Measurements from ENCODE around the gene TTYH3. TPM values are rescaled to one million over a fixed set of nuclear protein-coding genes. Genes with fewer than 3 reads are reported as not detected.
A peak's percentile ranks its signal among the peaks of the same experiment; 100 is the strongest.

The TTYH3 gene
- total and polyA plus RNA-seq, 9 of the 15 experiments (the other 6 are each of a cell fraction or from before 2014, with no cell fraction given) = 0.01 to 5.5 (median 1.1) TPM

- no peak for TF ChIP-seq FOXP4 (CRISPR knock-in tag; IDR thresholded peaks at IDR 0.05; ENCODE audit: borderline replicate concordance)
- no peak for TF ChIP-seq ETV6 (IDR thresholded peaks at IDR 0.05; ENCODE audit: borderline replicate concordance in 1 of 2, low read depth in 2 of 2, low read length in 1 of 2)
- TF ChIP-seq ETV6 (CRISPR knock-in tag; IDR thresholded peaks at IDR 0.05; ENCODE audit: borderline replicate concordance) = no peak
- no peak for TF ChIP-seq SREBF2 (CRISPR knock-in tag; IDR thresholded peaks at IDR 0.05)
- TF ChIP-seq HDAC2 (IDR thresholded peaks at IDR 0.05) = no peak
- TF ChIP-seq ZFP36 (IDR thresholded peaks at IDR 0.05; ENCODE audit: low read depth, low read length, partially characterized antibody) = peak; percentile 21
- no peak for TF ChIP-seq MTF1 (CRISPR knock-in tag; IDR thresholded peaks at IDR 0.05; ENCODE audit: borderline replicate concordance)
- no peak for TF ChIP-seq RNF219 (CRISPR knock-in tag; IDR thresholded peaks at IDR 0.05)
- TF ChIP-seq CLOCK (CRISPR knock-in tag; IDR thresholded peaks at IDR 0.05; ENCODE audit: borderline replicate concordance) = no peak
- no peak for TF ChIP-seq ZNF324 (CRISPR knock-in tag; IDR thresholded peaks at IDR 0.05)
- no peak for TF ChIP-seq ZNF77 (CRISPR knock-in tag; IDR thresholded peaks at IDR 0.05)
- peak; percentile 65 to 84 for TF ChIP-seq RAD21 (CRISPR knock-in tag; conservative IDR thresholded peaks at IDR 0.05 in 1 of 2, IDR thresholded peaks at IDR 0.05 in 1 of 2)
- no peak for TF ChIP-seq EGR1 (conservative IDR thresholded peaks at IDR 0.05)
- 0 out of 2 replicates have a peak, but pooled peaks have one; percentile 12 for TF ChIP-seq CBFB (CRISPR knock-in tag; IDR thresholded peaks at IDR 0.05)
- TF ChIP-seq ZNF507 (tag; conservative IDR thresholded peaks at IDR 0.05) = no peak
- no peak for TF ChIP-seq MBD1 (CRISPR knock-in tag; IDR thresholded peaks at IDR 0.05)
- TF ChIP-seq RBM39 (optimal IDR thresholded peaks at IDR 0.05; ENCODE audit: low read depth, low read length) = no peak
Measured at GRCh38 chr7:2680792-2681490, 49.2 kb downstream of the TTYH3 start (continued).
